GM19463 (cell line): Measurements from ENCODE around the gene SSTR3.
"Not testable (repeated sequence)": the region's sequence is repeated elsewhere in the genome, so short reads cannot be mapped to it uniquely, and the experiment has no call there.

Experiments used
- ATAC-seq: cut with Tn5 transposase; IDR thresholded peaks from one replicate; pipeline ENCODE4 v1.9.1; 2021; ENCODE audit warnings: mild to moderate bottlenecking, moderate library complexity; ENCODE audit not compliant: unreplicated experiment

Gene SSTR3

GRCh38 chr22:37183432-37184379, 28.6 kb downstream of the SSTR3 start:
- ATAC-seq: no peak

- no peak for ATAC-seq
These were observed 29.4 kb downstream of the SSTR3 start for GRCh38 chr22:37182949-37183245.

- no peak for ATAC-seq
These were observed 30.0 kb downstream of the SSTR3 start for GRCh38 chr22:37182101-37182948.

- no peak for ATAC-seq
These were observed 30.6 kb downstream of the SSTR3 start for GRCh38 chr22:37181681-37182080.

GRCh38 chr22:37180531-37181231, 31.6 kb downstream of the SSTR3 start:
- no peak for ATAC-seq

GRCh38 chr22:37179622-37180420, 32.5 kb downstream of the SSTR3 start:
- ATAC-seq: no peak

- ATAC-seq: no peak
These were observed 33.2 kb downstream of the SSTR3 start for GRCh38 chr22:37179126-37179470.

GRCh38 chr22:37178350-37179125, 33.7 kb downstream of the SSTR3 start:
- ATAC-seq: no peak

GRCh38 chr22:37177755-37178154, 34.5 kb downstream of the SSTR3 start:
- ATAC-seq: no peak

GRCh38 chr22:37177221-37177620, 35.1 kb downstream of the SSTR3 start:
- no peak for ATAC-seq

GRCh38 chr22:37176464-37177061, 35.7 kb downstream of the SSTR3 start:
- ATAC-seq: no peak

- ATAC-seq: no peak
These were observed 36.6 kb downstream of the SSTR3 start for GRCh38 chr22:37175414-37176281.

- ATAC-seq: no peak
These were observed 37.3 kb downstream of the SSTR3 start for GRCh38 chr22:37174964-37175363.

- ATAC-seq: no peak
These were observed 38.6 kb downstream of the SSTR3 start for GRCh38 chr22:37173709-37174108.

- no peak for ATAC-seq
These were observed 39.7 kb downstream of the SSTR3 start for GRCh38 chr22:37172266-37173245.

GRCh38 chr22:37171662-37172061, 40.6 kb downstream of the SSTR3 start:
- ATAC-seq: no peak

- ATAC-seq: not testable (repeated sequence)
These were observed 41.4 kb downstream of the SSTR3 start for GRCh38 chr22:37170689-37171405.
